IMR-90 (cell line): ENCODE measurements around the gene PIK3IP1. TPM values are rescaled to one million over a fixed set of nuclear protein-coding genes. Genes with fewer than 3 reads are reported as not detected.

Experiments used
- CHD1 ChIP-seq: IDR thresholded peaks from 2 replicates; pipeline ENCODE4 v1.6.1; 2012; ENCODE audit warnings: low read depth, low read length, improper control_type of control experiment
- ELK1 ChIP-seq: fragments of 150-350 bp; IDR thresholded peaks from 2 replicates; pipeline ENCODE4 v1.6.1; 2016; ENCODE audit warnings: low read depth, mild to moderate bottlenecking, low read length, moderate library complexity, borderline replicate concordance
- NFE2L2 ChIP-seq: fragments of 150-350 bp; IDR thresholded peaks from 2 replicates; pipeline ENCODE4 v1.6.1; 2016; ENCODE audit warnings: low read depth, mild to moderate bottlenecking, low read length
- polyA plus RNA-seq, 3 experiments: library from polyadenylated mRNA; depleted of rRNA; stranded (reverse); fragments of >200 nt; gene quantifications; 2 replicates each; pipeline ENCODE4 v1.2.3, GENCODE V29; 2012; ENCODE audit warnings: low replicate concordance in 1 of 3
- total RNA-seq: library from RNA; depleted of rRNA; stranded (reverse); fragments of >200 nt; gene quantifications from 2 replicates; pipeline ENCODE4 v1.2.3, GENCODE V29; 2012

PIK3IP1 gene
- total and polyA plus RNA-seq, 2 of the 4 experiments (the other 2 are of a cell fraction), result 12.9 to 17.6 TPM

- TF ChIP-seq ELK1 (no peak), NFE2L2 (no peak), CHD1 (no peak)
These were observed 5.7 kb downstream of the PIK3IP1 start (continued) for GRCh38 chr22:31286360-31287255.
